GM10248 (cell line): ENCODE measurements around the gene SLC25A10.

Experiments used
- CTCF ChIA-PET: fragments of 300-600 bp; sonication (Branson Sonifier 250); formaldehyde crosslinking; extraction: SDS; loops from one replicate; lab custom pipeline; 2021; ENCODE audit warnings: antibody characterized with exemption; lab: Yijun Ruan, JAX
- POLR2A ChIA-PET: fragments of 350-650 bp; sonication (Branson Sonifier 250); formaldehyde crosslinking; extraction: SDS; loops from one replicate; lab custom pipeline; 2020; ENCODE audit warnings: antibody characterized with exemption; lab: Yijun Ruan, JAX
- DNase-seq: peaks from one replicate; pipeline ENCODE4 v3.0.0; 2012; ENCODE audit errors: extremely low spot score
- CTCF ChIP-seq: IDR thresholded peaks from 2 replicates; pipeline ENCODE4 v1.5.1; 2012; ENCODE audit warnings: mild to moderate bottlenecking, low read depth; ENCODE audit errors: extremely low read depth, missing control alignments, control extremely low read depth

SLC25A10 gene

GRCh38 chr17:81695801-81696200, 16.3 kb upstream of the SLC25A10 start:
- ChIA-PET POLR2A (no interaction called here), CTCF (no interaction called here)
- no peak for DNase-seq
- TF ChIP-seq CTCF, result no peak

- ChIA-PET CTCF (no interaction called here), POLR2A (no interaction called here)
- DNase-seq, result no peak
- TF ChIP-seq CTCF, result no peak
Measured at GRCh38 chr17:81696218-81696941, 15.7 kb upstream of the SLC25A10 start.

- CTCF ChIA-PET, result no interaction called here
- no peak for TF ChIP-seq CTCF
- POLR2A ChIA-PET, result no interaction called here
- DNase-seq, result no peak
Measured at GRCh38 chr17:81697261-81698044, 14.6 kb upstream of the SLC25A10 start.

- no peak for TF ChIP-seq CTCF
- ChIA-PET POLR2A (interaction anchor here (0.6 to 1.0 kb wide), 2 partner anchors 18 to 28 kb away, joined by 3 read pairs; no protein-coding TSS in a partner anchor), CTCF (interaction anchor here (1.2 to 2.8 kb wide), 4 partner anchors 10 to 182 kb away, joined by 3 to 12 read pairs (median 3); partner anchors contain the start of genes ARL16 and HGS)
- DNase-seq, result no peak
Measured at GRCh38 chr17:81700353-81701287, 11.5 kb upstream of the SLC25A10 start.

GRCh38 chr17:81701288-81702071, 10.6 kb upstream of the SLC25A10 start:
- no peak for DNase-seq
- TF ChIP-seq CTCF, result peak; percentile 19
- ChIA-PET CTCF (interaction anchor here (1.0 to 2.8 kb wide), 6 partner anchors 11 to 183 kb away, joined by 3 to 12 read pairs (median 3); partner anchors contain the start of genes ARL16 and HGS), POLR2A (interaction anchor here (0.6 to 1.0 kb wide), 2 partner anchors 19 to 29 kb away, joined by 3 read pairs; no protein-coding TSS in a partner anchor)
